HG02870 (cell line): ENCODE results near the gene CACNA1B.

Experiments
- ATAC-seq: cut with Tn5 transposase; IDR thresholded peaks from one replicate; pipeline ENCODE4 v1.9.1; 2021; ENCODE audit warnings: mild to moderate bottlenecking, moderate library complexity; ENCODE audit not compliant: unreplicated experiment

Gene CACNA1B

DNA sequence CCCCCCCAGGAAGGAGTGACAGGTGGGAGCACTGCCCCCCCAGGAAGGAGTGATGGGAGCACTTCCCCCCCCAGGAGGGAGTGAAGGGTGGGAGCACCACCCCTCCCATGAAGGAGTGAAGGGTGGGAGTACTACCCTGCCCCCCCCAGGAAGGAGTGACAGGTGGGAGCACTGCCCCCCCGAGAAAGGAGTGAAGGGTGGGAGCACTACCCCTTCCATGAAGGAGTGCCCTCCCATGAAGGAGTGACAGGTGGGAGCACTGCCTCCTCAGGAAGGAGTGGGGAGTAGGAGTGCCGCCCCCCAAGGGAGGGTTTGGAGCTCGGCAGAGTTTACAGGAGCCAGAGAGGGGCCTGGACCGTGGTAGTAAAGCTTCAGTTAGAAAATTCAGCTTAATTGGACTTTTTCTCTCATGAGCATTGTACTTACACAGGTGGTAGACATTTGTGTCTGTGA is 100.7 kb downstream of the CACNA1B start:
- no peak for ATAC-seq

GRCh38 chr9:137982200-137982599 is 104.6 kb downstream of the CACNA1B start:
- ATAC-seq = no peak

GRCh38 chr9:137984005-137984404 is 106.4 kb downstream of the CACNA1B start:
- ATAC-seq = no peak

- no peak for ATAC-seq
These were observed 107.1 kb downstream of the CACNA1B start for GRCh38 chr9:137984520-137985257.

DNA sequence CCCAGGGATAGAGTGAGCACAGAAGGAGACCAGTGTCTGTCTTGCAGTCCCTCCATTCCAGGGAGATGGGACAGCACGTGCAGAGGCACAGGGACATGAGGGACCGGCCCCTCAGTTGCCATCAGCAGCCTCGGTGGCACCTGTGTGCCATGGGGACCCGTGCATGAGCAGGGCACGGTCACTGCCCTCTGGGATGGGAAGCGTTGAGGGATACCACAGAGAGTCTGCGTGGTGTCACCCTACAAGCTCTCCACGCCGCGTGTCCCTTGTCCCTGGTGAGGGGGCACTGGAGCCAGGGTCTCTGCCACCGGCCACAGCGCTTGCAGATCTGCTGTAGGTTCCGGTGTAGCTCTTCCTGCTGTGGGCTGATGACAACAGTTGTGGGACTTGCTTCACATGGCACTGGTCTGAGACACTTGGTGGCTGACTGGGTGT is 108.1 kb downstream of the CACNA1B start:
- ATAC-seq = no peak

- no peak for ATAC-seq
These were observed 108.9 kb downstream of the CACNA1B start for GRCh38 chr9:137986268-137987099.

GRCh38 chr9:137987244-137988030 is 109.9 kb downstream of the CACNA1B start:
- no peak for ATAC-seq

- ATAC-seq = no peak
These were observed 110.5 kb downstream of the CACNA1B start for GRCh38 chr9:137988051-137988450.

GRCh38 chr9:137988701-137989100 is 111.1 kb downstream of the CACNA1B start:
- ATAC-seq = no peak

- ATAC-seq = no peak
These were observed 111.6 kb downstream of the CACNA1B start for GRCh38 chr9:137989156-137989555.

- ATAC-seq = no peak
These were observed 112.6 kb downstream of the CACNA1B start for GRCh38 chr9:137989999-137990715.

DNA sequence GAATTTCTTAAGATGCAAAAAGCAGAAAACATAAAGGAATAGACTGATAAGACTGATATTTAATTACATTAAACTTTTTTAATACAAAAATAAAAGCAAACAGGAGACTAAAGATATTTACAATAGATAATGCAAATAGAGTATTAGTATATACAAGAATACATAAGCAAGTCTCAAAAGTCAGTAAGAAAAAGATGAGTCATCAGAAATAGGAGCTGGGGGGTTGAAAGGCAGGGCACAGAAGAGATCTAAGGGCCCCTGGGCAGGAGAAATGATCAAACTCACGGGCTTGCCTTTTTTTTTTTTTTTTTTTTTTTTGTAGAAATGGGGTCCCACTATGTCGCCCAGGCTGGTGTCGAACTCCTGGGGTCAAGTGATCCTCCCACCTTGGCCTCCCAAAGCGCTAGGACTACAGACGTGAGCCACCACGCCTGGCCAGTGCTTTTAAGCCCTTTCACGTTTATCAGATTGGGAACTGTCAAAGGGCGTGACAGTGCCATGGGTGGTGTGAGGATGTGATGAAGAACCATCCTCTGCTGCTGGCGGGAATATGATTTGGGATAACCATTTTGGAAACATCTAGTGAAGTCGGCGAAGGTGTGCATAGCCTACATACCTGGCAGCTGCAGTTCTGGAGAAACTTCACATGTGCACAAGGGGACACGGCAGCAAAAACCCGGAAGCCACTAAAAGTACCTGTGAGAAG is 126.1 kb downstream of the CACNA1B start:
- ATAC-seq = no peak

GRCh38 chr9:138006576-138007233 is 129.1 kb downstream of the CACNA1B start:
- ATAC-seq = no peak

DNA sequence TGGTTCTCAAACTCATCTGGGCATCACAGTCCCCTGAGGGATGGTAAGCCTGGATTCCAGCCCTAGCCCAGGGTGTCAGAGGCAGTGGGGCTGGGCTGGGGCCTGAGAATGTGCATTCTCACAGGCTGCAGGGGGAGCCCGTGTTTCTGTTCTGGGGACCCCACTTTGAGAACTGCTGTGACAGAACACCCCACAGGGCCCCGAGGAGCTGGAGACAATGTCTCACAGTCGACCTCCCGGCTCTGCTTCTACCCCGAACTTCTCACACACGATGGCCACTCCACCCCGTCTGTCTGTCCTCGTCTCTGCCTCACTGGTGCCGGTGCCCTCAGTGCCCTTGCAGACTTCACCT is 130.0 kb downstream of the CACNA1B start:
- ATAC-seq = no peak

DNA sequence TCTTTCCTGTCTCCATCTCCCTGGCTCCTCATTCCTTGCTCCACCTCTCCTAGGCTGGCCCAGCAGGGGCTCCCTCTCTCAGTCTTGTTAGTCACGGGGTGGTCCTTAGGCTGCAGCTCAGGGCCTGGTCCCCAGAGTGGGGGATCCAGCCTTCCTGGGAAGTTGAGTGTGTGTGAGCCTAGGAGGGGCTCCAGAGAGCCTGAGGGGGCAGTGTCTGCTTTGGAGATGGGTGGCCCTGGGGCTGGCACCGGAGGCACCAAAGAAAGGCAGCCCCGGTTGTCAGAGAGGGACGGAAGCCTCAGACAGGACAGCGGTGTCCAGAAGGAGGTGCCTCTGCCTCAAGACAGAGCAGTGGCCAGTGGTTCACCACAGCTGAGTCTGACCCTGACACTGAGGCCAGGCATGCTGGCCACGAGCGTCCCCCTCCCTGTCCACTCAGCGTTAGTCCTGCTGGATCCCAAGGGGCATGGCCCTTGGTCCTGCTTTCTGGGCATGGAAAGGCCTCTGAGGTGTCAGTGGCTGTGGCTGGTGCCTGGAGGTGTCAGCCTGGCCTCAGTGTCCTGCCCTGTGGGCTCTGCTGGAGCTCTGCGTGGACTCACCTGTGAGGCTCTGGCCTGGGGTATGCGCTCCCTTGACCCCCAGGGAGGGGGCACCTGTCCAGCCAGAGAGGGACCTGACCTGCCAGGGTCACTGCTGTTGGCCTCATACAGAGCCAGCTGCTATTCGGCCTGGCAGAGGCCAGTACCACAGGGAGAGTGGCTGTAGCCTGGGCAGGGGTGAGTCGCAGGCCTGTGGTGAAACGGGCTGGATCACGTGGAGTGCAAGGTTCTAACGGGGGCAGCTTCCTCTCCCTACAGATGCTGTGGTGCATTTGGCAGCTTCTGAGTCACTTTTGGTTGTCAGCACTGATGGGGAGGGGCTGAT is 130.6 kb downstream of the CACNA1B start:
- no peak for ATAC-seq

- no peak for ATAC-seq
These were observed 131.6 kb downstream of the CACNA1B start for GRCh38 chr9:138009016-138009802.

DNA sequence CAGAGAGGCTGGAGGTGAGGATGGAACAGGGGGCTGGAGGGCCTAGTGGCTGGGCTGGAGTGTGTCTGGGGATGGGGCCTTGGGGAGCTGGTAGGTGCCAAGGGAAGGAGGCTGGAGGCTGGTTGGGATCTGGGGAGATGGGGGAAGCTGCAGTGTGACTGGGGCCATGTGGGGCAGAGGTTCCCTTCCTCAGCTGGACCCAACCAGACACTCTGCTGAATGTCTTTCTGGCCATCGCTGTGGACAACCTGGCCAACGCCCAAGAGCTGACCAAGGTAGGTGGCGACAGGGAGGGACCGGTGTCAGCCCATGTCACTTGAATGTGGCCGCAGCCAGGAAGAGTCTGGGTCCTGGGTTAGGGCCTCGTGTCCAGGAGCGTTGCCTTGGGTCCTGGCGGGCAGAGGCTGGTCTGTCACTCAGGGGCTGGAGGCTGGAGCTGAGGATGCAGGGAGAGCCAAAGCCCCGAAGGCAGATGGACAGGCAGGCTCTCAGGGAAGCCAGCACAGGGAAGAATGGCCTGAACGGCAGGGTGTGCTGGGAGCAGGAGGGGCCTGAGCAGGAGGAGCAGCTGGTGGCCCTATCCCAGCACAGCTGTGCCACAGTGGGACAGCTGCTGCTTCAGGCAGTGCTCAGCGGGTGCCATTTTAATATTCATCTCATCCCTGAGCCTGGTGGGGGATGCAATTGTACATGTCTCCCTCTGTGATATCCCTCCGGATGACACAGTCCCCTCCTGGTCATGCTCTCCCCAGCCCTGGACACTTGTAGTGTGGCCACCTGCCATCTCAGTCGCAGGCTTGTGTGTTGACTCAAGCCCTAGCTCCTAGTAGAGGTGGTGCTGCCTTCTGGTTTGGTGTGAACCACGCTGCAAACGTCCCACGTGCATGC is 132.5 kb downstream of the CACNA1B start:
- no peak for ATAC-seq
